K562 (cell line): ENCODE measurements around the gene LIN28A. TPM values are rescaled to one million over a fixed set of nuclear protein-coding genes. Genes with fewer than 3 reads are reported as not detected.
A peak's percentile ranks its signal among the peaks of the same experiment; 100 is the strongest.

Experiments
- CBFA2T3 ChIP-seq: fragments of 450-650 bp; IDR thresholded peaks from 2 replicates; pipeline ENCODE4 v1.6.1; 2017
- CCAR2 ChIP-seq: fragments of 200-400 bp; formaldehyde crosslinking; IDR thresholded peaks from 2 replicates; pipeline ENCODE4 v1.6.1; 2017; ENCODE audit warnings: mild to moderate bottlenecking, low read depth, low read length
- CTBP1 ChIP-seq: fragments of 450-650 bp; IDR thresholded peaks from 2 replicates; pipeline ENCODE4 v1.6.1; 2016; ENCODE audit warnings: borderline replicate concordance
- FOXJ2 ChIP-seq: fragments of 200-800 bp; sonication (Bioruptor generic); IDR thresholded peaks from 2 replicates; pipeline ENCODE4 v1.6.1; 2016; ENCODE audit warnings: missing genetic modification characterization, missing compliant biosample characterization
- FOXK2 ChIP-seq, 2 experiments: fragments of 450-650 bp; IDR thresholded peaks in 1 of 2; conservative IDR thresholded peaks in 1 of 2; 2 replicates each; pipeline ENCODE4 v1.6.1; 2016; ENCODE audit warnings: low read depth in 2 of 2, mild to moderate bottlenecking in 1 of 2
- HEY1 ChIP-seq: fragments of 250-450 bp; sonication (Bioruptor Pico); IDR thresholded peaks from 2 replicates; pipeline ENCODE4 v1.5.0; 2020; ENCODE audit warnings: mild to moderate bottlenecking, moderate library complexity, borderline replicate concordance
- HLTF ChIP-seq: fragments of 450-650 bp; IDR thresholded peaks from 2 replicates; pipeline ENCODE4 v1.6.1; 2016
- KDM5B ChIP-seq: fragments of 200-600 bp; sonication (generic); IDR thresholded peaks from 2 replicates; pipeline ENCODE4 v1.6.1; 2012; ENCODE audit warnings: low read depth, mild to moderate bottlenecking, moderate library complexity, low read length, control low read depth, inconsistent platforms; ENCODE audit not compliant: insufficient replicate concordance
- LEF1 ChIP-seq: fragments of 450-650 bp; IDR thresholded peaks from 2 replicates; pipeline ENCODE4 v1.6.1; 2016; ENCODE audit warnings: mild to moderate bottlenecking
- MYNN ChIP-seq, 2 experiments: sonication (generic); formaldehyde crosslinking in 1 of 2; IDR thresholded peaks; 2 replicates each; pipeline versions ENCODE4 v1.5.0 to v1.6.1; 2016 to 2020; ENCODE audit warnings: antibody characterized with exemption in 1 of 2, missing genetic modification reagents in 1 of 2
- NUFIP1 ChIP-seq: fragments of 450-650 bp; IDR thresholded peaks from 2 replicates; pipeline ENCODE4 v1.6.1; 2018; ENCODE audit not compliant: partially characterized antibody
- PURB ChIP-seq: sonication (generic); formaldehyde crosslinking; IDR thresholded peaks from 2 replicates; pipeline ENCODE4 v1.9.0; 2021; ENCODE audit warnings: low read depth, mild to moderate bottlenecking, missing genetic modification reagents
- RBM34 ChIP-seq: fragments of 200-400 bp; formaldehyde crosslinking; IDR thresholded peaks from 2 replicates; pipeline ENCODE4 v1.6.1; 2018; ENCODE audit warnings: low read length, borderline replicate concordance; ENCODE audit not compliant: insufficient read depth
- THAP12 ChIP-seq: fragments of 250-450 bp; sonication (Bioruptor Pico); IDR thresholded peaks from 2 replicates; pipeline ENCODE4 v1.9.0; 2021; ENCODE audit warnings: mild to moderate bottlenecking, inconsistent platforms
- THRA ChIP-seq: fragments of 450-650 bp; IDR thresholded peaks from 2 replicates; pipeline ENCODE4 v1.6.1; 2017; ENCODE audit warnings: mild to moderate bottlenecking, moderate library complexity
- THRAP3 ChIP-seq: fragments of 450-650 bp; IDR thresholded peaks from 2 replicates; pipeline ENCODE4 v1.6.1; 2016; ENCODE audit warnings: mild to moderate bottlenecking, inconsistent platforms, borderline replicate concordance
- ZC3H11A ChIP-seq: IDR thresholded peaks from 2 replicates; pipeline ENCODE4 v1.6.1; 2012; ENCODE audit warnings: low read depth, low read length, improper control_type of control experiment
- ZC3H8 ChIP-seq: fragments of 450-650 bp; IDR thresholded peaks from 2 replicates; pipeline ENCODE4 v1.6.1; 2017
- ZNF431 ChIP-seq: sonication (generic); formaldehyde crosslinking; IDR thresholded peaks from 2 replicates; pipeline ENCODE4 v1.8.0; 2022; ENCODE audit warnings: mild to moderate bottlenecking, missing genetic modification reagents
- ZNF695 ChIP-seq: fragments of 450-650 bp; formaldehyde crosslinking; IDR thresholded peaks from 2 replicates; pipeline ENCODE4 v1.4.0; 2020; ENCODE audit warnings: mild to moderate bottlenecking, moderate library complexity
- ZNF740 ChIP-seq, 3 experiments: fragments of 200-800 bp in 1 of 3; sonication (Bioruptor generic) in 1 of 3; sonication (generic) in 1 of 3; formaldehyde crosslinking in 1 of 3; IDR thresholded peaks; 2 replicates each; pipeline versions ENCODE4 v1.6.1 to v1.8.0; 2016 to 2022; ENCODE audit warnings: mild to moderate bottlenecking in 2 of 3, missing compliant biosample characterization in 2 of 3, missing genetic modification characterization in 2 of 3, missing genetic modification reagents in 1 of 3
- polyA plus RNA-seq, 8 experiments: library from polyadenylated mRNA; depleted of rRNA in 4 of 8; stranded (reverse) in 5 of 8; unstranded in 3 of 8; fragments of >200 nt; fragmentation: Nextera tagmentation in 2 of 8; fragmentation: Illumina TruSeq in 1 of 8; extraction: Ambion mirVana in 2 of 8; extraction: Trizol in 1 of 8; gene quantifications; 2 replicates each; pipeline versions ENCODE4 v1.2.1 to v1.2.3, GENCODE V29; 2011 to 2014; ENCODE audit warnings: inconsistent platforms in 1 of 8, missing spikeins in 1 of 8
- total RNA-seq, 7 experiments: library from RNA; depleted of rRNA in 6 of 7; stranded (reverse); fragments of >200 nt in 6 of 7; fragmentation: Illumina TruSeq in 2 of 7; extraction: Trizol in 2 of 7; gene quantifications; 2 replicates each; pipeline versions ENCODE4 v1.2.1 to v1.2.3, GENCODE V29; 2011 to 2021; ENCODE audit warnings: low replicate concordance in 1 of 7
- TF ChIP-seq, protein P1 (sequence below): fragments of 450-650 bp; formaldehyde crosslinking; IDR thresholded peaks from 2 replicates; pipeline ENCODE4 v1.4.0; 2020; ENCODE audit warnings: mild to moderate bottlenecking, mixed read lengths

Gene LIN28A
- total and polyA plus RNA-seq, 9 of the 15 experiments (the other 6 are each of a cell fraction or from before 2014, with no cell fraction given), result 0.80 to 5.4 (median 3.9) TPM

DNA sequence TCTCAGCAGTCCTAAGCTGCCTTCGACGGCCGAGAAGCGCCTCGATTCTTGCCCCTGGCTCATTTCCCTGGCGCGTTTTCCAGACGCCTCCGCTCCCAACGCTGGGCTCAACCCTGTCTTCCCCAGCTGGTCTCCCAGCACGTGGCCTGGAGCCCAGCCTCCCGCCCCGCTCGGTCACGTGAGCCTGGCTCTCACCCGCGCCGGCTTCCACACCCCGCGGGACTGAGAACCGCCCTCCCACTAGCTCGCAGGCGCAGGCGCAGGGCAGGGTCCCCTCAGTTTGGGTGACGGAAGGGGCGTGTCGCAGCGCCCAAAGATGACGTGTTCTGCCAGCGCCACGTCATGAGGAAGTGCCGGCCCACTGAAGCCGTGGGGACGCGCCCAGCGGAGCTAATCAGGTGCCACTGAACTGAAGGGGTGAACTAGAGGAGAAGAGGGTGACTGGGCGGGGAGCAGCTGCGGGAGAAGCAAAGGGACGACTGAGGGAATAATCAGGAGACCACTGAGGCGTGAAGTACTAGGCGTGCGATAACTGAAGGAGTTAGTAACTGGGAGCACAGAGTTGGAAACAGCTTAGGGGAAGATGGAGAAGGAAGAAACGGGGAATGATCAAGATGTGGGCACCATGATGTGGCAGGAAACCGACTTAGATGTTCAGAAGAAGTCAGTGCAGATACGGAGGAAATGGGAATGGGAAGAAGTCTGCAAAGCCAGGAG lies 21.5 kb downstream of the LIN28A start, which contains the start of gene DHDDS (continued):
- TF ChIP-seq ZC3H11A, result no peak
- TF ChIP-seq ZNF740 (CRISPR knock-in tag; IDR thresholded peaks at IDR 0.05), result peak; percentile 85
- TF ChIP-seq ZNF740 (tag; IDR thresholded peaks at IDR 0.05), result no peak
- TF ChIP-seq MYNN (IDR thresholded peaks at IDR 0.05), result peak; percentile 72; the same call in 1 of the 2 replicates
- TF ChIP-seq MYNN (CRISPR knock-in tag; IDR thresholded peaks at IDR 0.05), result no peak
- TF ChIP-seq PURB (CRISPR knock-in tag), result no peak
- no peak for TF ChIP-seq ZNF695 (CRISPR knock-in tag)
- TF ChIP-seq ZC3H8, result peak; percentile 67; the same call in 1 of the 2 replicates
- no peak for TF ChIP-seq CCAR2
- peak; percentile 95 for TF ChIP-seq HLTF
- no peak for TF ChIP-seq RBM34
- TF ChIP-seq, protein P1, sequence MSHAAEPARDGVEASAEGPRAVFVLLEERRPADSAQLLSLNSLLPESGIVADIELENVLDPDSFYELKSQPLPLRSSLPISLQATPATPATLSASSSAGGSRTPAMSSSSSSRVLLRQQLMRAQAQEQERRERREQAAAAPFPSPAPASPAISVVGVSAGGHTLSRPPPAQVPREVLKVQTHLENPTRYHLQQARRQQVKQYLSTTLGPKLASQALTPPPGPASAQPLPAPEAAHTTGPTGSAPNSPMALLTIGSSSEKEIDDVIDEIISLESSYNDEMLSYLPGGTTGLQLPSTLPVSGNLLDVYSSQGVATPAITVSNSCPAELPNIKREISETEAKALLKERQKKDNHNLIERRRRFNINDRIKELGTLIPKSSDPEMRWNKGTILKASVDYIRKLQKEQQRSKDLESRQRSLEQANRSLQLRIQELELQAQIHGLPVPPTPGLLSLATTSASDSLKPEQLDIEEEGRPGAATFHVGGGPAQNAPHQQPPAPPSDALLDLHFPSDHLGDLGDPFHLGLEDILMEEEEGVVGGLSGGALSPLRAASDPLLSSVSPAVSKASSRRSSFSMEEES (CRISPR knock-in tag), result peak; percentile 99
- peak; percentile 31; the same call in 1 of the 2 replicates for TF ChIP-seq CBFA2T3
- TF ChIP-seq LEF1, result peak; percentile 53; the same call in 1 of the 2 replicates
- TF ChIP-seq FOXJ2, result no peak; the same call in 1 of the 2 replicates
- TF ChIP-seq FOXK2 (conservative IDR thresholded peaks at IDR 0.05 in 1 of 2, IDR thresholded peaks at IDR 0.05 in 1 of 2; ENCODE audit: low read depth in 2 of 2), result peak; percentile 93 to 94
- TF ChIP-seq THRAP3, result peak; percentile 89; the same call in 1 of the 2 replicates
- peak; percentile 78; the same call in 1 of the 2 replicates for TF ChIP-seq CTBP1
- peak; percentile 74; the same call in 1 of the 2 replicates for TF ChIP-seq THAP12 (CRISPR knock-in tag)
- TF ChIP-seq KDM5B, result peak; percentile 92
- TF ChIP-seq THRA, result no peak
- peak; percentile 87 for TF ChIP-seq ZNF431 (CRISPR knock-in tag)
- TF ChIP-seq NUFIP1, result no peak
- no peak for TF ChIP-seq HEY1
